M059J (cell line): Measurements from ENCODE around the gene GPR162. TPM values are rescaled to one million over a fixed set of nuclear protein-coding genes. Genes with fewer than 3 reads are reported as not detected.

Experiments used
- DNase-seq: peaks from one replicate; pipeline ENCODE4 v3.0.0-alpha.2; 2012; ENCODE audit warnings: low read depth
- total RNA-seq: library from RNA; depleted of rRNA; stranded (reverse); fragments of >200 nt; shearing (Covaris generic); gene quantifications from 2 replicates; pipeline ENCODE4 v1.2.3, GENCODE V29; 2014

GPR162 gene
- total RNA-seq, 1 experiment from 2014 or later: 2.1 TPM

DNA sequence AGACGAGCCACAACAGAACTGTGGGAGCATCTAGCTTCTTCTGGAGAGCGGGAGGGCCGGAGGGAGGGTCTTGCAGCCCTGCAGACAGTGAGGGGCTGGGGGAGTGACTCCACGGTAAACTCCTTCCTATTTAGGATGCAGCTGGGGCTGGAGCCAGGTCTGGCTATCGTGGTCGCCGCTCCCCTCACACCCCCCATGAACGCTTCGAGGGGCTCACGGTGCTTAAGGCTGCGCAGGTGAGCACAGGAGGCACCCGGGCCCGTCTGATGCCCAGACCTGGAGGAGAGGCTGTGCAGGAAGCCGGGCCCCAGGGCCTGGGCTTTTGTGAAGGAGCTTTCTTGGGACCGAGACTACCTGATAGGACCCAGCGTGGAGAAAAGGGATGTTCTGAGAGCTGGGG, 15.2 kb downstream of the GPR162 start:
- no peak for DNase-seq

DNA sequence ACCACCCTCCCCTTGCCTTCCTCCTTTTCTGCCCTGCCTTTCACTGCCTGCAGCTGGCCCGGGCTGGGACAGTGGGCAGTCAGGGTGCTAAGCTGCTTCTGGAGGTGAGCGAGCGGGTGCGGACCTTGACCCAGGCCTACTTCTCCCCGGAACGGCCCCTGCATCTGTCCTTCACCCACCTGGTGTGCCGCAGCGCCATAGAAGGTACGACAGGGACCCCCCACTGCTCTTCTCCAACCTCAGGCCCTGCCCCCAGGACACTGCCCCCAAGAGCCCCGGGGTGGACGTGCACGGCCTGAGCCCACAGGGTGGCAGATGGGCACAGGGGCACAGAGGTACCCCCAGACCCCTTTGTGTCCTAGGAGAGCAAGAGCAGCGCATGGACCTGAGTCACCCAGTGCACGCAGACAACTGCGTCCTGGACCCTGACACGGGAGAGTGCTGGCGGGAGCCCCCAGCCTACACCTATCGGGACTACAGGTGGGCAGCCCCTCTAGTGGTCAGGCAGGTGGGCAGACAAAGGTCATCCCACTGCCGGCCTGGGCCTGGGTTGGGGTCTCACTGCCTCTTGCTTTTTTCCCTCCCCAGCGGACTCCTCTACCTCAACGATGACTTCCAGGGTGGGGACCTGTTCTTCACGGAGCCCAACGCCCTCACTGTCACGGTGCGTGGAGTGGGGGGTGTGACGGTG, 15.9 kb downstream of the GPR162 start:
- DNase-seq: no peak

DNA sequence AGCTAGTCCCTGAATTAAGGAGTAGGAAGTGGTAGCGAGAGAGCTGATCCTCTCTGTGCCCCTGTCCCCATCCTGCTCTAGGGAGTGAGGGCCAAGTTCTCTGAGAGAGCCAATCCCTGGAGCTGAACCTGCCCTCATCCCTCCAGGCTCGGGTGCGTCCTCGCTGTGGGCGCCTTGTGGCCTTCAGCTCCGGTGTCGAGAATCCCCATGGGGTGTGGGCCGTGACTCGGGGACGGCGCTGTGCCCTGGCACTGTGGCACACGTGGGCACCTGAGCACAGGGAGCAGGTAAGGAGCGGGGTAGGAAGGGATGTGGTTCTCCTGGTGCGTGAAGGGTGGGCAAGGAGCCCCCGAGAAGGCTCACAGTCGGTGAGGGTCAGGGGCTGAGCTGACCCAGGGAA, 17.2 kb downstream of the GPR162 start:
- no peak for DNase-seq

DNA sequence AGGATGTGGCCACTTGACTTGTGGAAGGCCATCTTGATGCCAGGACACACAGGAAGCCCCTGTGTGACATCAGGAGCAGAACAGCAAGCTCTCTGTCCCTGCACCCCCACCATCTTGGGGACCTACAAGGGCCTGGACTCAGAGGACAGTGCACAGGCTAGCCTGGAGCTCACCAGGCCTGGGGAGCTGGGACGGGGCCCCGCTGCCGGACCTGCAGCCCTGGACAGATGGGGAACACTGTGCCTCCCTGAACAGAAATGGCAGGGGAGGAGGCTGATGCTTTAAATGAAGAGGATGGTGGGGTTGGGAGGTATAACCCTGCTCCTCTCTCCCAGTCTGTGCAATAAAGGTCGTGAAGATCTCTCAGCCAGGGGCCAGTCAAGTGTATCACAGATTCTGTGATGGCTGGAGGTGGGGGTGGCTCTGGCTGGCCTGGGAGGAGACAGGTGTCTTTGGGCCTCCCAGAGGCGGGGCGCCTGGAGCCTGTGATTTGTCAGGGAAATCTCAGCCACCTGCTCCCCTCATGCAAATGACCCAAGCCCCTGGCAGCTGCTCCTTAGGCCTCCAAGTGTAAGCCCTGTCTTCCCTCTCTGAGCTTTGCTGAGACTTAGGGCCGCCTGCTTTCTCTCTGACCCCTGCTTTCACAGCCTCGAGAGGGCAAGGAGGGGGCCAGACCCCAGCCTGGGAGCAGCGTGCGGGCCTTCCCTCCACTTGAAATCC, 18.0 kb downstream of the GPR162 start:
- DNase-seq: no peak

DNA sequence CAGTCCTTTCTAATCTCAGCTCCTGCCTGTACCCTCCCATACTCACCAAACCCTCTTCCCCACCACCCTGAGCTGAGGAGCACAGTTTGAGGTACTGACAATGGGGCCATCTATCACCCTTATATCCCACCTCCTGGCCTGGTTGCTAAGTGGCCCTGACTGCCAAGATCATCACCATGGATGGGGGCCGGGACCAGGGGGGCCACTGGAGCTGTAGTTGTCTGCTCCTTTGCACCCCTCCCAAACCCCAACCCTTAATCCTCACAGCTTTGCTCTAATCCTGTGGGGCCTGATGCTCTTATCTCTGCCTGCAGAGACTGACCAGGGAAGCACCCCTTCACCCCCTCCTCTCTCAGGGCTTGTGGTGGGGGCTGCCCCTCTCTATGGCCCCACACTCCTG, 18.7 kb downstream of the GPR162 start:
- DNase-seq: no peak

DNA sequence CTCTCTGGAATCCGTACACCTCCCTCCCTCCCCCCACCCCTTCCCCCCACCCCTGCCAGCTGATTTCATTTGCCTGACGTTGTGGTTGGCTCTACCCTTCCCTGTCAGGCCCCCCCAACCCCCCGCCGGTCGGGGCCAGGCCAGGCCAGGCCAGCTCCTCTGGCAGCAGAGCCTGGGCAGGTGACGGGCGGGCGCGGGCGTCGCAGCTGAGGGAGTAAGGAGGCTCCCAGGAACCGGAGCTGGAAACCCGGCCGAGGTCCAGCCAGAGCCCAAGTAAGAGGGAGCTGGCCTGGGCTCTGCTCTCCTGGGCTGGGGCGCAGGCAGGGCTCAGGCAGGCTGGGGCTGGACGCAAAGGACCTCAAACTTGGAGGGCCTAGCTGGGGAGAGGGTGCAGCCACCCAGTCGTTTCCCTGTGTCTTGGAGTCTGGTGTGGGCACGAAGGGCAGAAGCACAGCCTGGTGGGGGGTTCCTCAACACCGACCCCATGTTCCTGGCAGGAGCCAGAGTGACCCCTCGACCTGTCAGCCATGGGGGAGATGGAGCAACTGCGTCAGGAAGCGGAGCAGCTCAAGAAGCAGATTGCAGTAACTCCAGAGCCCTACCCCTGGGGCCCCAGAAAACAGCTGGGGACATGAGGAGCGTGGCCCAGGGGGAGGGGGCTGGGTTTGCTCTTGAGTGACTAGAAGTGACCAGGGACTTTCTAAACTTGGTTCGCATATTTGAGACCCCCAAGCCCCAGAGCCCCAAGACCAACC, 19.3 kb downstream of the GPR162 start, which contains the start of gene GNB3:
Gene GNB3, plus strand, starts transcription at position 165 of the 755 bp plus-strand sequence. Its CDS starts 363 bp downstream, at position 528.
- DNase-seq: no peak

DNA sequence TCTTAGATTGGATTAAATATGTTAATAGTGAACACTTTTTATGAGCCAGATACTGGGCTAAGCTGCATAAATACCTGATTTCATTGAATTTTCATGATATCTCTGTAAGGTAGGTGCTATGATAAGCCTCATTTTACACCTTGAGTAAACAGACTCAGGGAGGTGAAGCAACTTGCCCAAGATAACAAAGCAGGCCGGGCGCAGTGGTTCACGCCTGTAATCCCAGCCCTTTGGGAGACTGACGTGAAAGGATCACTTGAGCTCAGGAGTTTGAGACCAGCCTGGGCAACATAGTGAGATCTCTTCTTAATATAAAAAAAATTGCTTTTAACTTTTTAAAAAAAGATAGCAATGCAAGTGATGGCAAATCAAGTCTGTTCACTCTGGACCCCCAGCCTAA, 20.5 kb downstream of the GPR162 start:
- no peak for DNase-seq

DNA sequence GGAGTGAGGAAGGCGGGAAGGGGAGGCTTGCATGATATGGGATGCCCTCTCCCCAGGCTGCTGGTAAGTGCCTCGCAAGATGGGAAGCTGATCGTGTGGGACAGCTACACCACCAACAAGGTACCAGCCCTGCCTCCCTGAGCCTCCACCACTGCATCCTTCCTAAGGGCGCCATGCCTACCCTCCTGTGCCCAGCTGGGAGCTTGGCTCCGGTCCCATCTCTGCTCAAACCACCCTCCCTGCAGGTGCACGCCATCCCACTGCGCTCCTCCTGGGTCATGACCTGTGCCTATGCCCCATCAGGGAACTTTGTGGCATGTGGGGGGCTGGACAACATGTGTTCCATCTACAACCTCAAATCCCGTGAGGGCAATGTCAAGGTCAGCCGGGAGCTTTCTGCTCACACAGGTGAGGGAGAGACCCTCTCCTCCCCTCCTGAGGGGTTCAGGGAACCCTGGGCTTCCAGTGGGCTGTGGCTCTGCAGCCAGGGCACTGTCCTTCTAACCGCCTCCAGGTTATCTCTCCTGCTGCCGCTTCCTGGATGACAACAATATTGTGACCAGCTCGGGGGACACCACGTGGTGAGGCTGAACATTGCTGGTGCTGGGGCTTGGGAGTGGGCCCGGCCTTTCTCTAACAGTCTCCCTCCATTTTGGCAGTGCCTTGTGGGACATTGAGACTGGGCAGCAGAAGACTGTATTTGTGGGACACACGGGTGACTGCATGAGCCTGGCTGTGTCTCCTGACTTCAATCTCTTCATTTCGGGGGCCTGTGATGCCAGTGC, 21.7 kb downstream of the GPR162 start:
- peak; percentile 6 for DNase-seq

DNA sequence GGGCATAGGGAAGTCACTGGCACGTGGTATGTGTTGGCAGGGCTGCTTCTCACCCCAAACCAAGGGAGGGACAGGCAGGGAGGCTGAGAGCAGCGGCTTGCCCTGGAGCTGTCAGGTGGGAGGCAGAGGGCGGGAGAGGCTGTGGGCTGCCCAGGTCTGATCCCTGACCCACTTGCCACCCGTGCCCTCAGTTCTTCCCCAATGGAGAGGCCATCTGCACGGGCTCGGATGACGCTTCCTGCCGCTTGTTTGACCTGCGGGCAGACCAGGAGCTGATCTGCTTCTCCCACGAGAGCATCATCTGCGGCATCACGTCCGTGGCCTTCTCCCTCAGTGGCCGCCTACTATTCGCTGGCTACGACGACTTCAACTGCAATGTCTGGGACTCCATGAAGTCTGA, 23.8 kb downstream of the GPR162 start:
- no peak for DNase-seq

DNA sequence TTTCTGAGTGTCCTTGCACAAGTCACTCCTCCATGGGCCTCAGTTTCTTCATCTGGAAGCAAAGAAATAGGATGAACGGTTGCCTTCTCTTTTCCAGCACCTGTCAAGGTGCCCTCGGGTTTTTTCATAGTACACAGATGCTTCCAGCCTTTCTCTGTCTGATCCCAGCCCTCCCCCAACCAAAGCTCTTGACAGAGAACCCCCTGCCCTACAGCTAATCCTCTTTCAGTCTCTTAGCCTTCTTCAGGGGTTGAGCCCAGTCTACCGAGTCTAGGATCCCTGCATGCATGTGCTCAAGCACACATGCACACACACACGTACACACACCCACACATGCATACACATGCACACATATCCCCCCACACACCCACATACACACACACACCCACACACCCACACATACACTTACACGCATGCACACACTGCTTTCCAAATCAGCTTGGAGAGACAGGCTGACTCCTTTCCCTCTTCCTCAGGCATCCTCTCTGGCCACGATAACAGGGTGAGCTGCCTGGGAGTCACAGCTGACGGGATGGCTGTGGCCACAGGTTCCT, 24.8 kb downstream of the GPR162 start:
- no peak for DNase-seq

DNA sequence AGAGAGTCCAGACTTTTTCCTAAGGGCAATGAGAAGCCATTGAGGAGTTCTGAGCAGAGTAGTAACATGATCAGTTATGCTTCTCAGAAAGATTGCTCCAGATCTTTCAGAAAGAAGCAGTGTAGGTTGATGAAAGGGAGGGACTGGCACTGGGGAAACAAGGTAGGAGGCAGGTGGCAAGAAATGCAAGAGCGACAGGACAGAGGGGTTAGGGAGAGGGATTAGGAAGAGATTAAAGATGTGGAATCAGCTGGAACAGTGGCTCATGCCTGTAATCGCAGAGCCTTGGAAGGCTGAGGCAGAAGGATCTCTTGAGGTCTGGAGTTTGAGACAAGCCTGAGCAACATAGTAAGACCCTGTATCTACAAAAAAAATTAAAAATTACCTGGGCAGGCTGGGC, 26.1 kb downstream of the GPR162 start:
- DNase-seq: no peak

DNA sequence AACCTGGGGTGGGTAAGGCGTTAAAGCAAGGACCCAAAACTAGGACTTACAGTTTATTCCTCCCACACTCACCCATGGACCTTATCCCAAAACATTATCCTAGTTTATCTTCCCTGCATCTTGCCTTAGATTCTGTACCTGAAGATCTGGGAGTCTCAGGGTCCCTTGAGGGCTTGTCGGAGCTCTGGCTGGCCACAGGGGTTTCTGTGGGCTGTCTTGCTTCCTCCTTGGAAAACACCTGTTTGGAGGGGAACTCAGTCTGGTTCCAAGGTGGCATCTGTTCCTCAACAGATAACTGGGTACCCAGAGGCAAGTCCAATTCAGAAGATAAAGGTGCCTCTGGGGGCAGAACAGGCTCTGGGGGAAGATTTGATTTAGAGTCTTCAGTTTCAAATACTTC, 27.8 kb downstream of the GPR162 start:
- no peak for DNase-seq

DNA sequence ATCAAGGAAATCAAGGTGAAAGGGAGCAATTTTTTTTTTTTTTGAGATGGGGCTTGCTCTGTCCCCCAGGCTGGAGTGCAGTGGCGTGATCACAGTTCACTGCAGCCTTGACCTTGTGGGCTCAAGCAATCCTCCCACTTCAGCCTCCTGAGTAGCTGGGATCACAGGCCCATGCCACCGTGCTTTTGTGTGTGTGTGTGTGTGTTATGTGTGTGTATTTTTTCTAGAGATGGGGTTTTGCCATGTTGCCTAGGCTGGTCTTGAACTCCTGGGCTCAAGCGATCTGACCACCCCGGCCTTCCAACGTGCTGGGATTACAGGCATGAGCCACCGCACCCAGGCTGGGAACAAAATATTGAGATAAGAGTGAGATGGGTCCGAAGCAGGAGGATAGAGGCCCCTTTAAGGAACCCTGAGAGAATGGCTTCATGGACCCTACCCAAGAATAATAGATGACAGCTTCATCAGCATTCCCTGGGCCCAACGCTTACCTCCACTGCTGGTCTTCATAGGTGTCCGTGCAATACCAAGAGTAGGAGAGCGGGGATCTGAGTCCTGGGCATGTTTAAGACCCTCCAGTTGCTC, 28.4 kb downstream of the GPR162 start:
- DNase-seq: no peak

DNA sequence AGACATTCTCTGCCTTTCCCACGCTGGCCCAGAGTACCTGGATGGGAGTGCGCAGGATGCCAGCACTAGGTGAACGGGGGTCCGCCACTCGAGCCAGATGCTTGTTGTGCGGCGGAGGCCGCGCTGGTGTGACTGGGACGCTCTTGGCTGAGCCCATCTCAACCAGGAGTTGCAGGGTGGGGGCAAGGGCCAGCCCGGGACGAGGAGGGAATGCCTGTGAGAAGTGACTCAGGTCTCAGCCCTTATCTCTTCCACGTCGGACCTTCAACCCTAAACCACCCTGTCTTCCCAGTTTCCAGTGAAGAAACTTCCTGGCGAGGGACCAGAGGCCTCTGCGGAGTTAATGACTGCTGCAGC, 29.2 kb downstream of the GPR162 start:
- no peak for DNase-seq

DNA sequence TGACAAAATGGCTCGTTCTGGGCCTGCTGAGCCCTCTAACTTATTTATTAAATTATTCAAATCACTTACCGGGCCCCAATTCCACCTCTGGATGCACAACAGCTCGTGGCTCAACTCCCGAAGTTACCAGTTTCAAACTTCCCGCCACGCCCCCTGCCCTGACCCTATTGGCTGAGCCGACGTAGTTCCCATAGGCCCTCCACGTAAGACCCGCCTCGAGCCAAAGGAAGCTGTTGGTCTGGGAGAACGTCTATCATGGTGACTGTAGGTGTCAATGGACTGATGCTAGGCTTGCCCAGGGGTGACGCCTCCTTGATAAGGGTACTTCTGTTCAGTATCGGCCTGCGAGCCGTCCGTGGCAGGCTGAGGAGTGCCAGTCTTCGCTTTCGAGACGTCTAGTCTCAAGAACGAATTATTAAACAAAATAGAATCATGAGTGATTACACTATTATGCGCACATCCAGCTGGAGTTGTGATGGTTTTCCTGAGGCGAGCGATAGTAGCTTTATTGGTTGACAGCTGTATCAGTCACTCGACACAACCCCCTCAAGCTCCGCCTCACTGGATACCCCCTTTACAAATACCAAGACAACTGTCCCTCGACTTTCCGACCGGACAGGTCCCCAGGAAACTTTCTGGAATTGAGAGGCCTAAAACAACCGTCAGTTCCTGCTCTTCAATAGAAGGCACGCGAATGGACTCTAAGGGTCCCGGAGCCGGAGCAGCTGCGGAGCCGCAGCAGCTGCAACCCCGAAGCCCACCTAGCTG, 29.7 kb downstream of the GPR162 start, which contains the start of gene CDCA3:
Gene CDCA3, minus strand, starts transcription at position 134 of the 768 bp plus-strand sequence. CDS start 334 bp downstream, outside the sequence.
- peak; percentile 99 for DNase-seq

DNA sequence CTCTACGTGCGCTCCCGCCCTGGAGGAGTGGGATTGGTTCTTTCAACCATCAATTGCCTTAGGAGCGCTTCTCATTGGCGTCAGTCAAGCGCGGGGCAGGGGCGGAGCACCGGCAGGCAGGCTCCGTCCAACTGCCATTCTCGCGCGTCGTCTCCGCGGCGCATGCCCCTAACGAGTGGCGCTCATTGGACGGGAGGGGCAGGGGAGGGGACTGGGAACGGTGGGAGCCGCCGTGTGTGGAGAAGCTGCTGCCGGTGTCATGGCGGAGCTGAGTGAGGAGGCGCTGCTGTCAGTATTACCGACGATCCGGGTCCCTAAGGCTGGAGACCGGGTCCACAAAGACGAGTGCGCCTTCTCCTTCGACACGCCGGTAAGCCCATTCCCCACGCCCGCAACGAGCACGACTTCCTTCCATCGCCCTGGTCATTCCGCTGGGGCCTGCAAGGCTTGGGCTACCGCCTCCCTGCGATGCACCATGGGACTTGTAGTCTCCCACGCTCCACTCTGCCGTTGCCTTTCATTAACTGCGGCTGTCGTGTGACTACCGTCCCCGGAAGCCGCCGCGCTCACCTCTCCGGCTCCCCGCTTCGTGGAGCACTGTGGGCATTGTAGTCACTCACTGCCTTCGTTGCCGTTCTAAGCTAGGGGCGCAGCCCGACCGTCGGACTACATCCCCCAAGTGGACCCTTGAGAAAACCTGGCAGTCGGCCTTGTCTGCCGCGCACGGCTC, 30.5 kb downstream of the GPR162 start, which contains the start of gene USP5:
Gene USP5, plus strand, starts transcription at position 230 of the 730 bp plus-strand sequence. Its CDS starts 30 bp downstream, at position 260.
- peak; percentile 99 for DNase-seq

DNA sequence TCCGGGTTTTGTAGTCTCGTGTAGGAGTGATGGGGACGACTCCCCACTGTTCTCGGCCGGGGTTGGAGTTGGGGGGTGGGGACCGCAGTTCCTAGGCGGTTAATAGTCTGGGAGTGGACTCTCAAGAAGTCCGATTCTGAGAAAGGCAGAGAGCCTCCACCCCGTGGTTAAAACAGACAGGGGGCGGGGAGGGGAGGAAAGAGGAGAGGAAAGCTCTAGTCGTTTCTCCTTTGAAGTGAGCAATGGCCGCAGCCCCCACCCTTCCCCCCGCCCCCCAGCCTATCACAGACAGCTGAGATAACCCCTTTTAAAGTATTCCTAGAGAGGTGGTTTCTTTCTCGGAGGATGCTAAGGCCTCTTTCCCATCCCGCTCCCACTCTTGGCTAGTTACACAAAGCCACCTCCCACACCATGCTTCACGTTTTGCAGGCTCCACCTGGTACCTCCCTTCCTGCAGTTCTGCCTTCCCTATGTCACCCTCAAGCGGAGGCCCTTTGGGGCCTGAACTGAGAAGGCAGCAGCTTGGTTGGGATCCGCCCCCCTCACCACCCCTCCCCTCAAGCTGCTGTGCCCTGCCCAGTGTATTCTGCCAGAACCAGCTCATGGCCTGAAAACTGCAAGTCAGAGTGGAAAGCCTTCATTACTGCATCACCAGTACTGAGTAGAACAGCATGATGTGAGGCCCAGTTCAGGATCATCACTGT, 31.2 kb downstream of the GPR162 start:
- DNase-seq: peak; percentile 60

DNA sequence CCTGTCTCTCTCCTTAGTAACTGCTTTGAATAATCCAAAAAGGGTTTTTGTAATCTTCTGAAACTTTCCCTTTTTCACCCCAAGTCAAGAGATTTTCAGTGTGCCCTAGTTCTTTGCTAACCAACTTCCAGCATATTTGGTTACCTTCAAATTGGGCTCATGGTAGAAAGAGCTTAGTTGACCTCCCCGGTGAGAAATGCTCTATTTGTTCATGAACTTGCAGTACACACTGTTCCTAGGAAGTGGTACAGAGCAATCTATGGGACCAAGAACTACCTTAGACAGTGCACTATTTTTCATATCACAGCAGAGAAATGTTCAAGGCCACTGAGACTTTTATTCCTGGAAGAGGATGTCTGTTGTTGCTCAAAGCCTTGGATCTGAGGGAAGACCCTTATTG, 32.0 kb downstream of the GPR162 start:
- no peak for DNase-seq

DNA sequence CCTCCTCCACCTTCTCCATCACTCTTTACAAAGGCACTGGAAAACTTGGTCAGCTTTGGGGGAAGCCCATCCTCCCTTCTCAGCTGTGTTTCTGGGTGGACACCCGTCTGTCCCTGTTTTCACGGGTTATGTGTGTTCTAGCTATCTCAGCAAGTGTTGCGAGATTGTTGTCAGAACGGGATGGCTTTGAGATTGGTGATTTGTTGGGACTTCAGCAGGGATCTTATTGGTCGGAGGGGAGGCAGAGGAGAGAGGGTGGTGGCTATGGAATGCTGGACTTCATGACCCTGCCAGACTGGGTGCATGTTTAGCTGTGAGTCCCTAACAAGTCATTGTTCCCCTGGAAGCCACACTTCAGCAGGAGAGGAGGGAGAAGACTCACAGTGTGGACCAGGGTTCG, 32.4 kb downstream of the GPR162 start:
- no peak for DNase-seq
